ENCODE measurements around the gene LHFPL6.

Gene LHFPL6

GRCh38 chr13:39602614-39603366 lies at the start of gene LHFPL6:
Gene LHFPL6 (minus strand): TSS chr13:39603193.
- peak; percentile 74 to 81 for DNase-seq

- no peak for DNase-seq
These were observed 43.1 kb upstream of the LHFPL6 start for GRCh38 chr13:39646122-39646521.

GRCh38 chr13:39641645-39642044 lies 38.7 kb upstream of the LHFPL6 start:
- DNase-seq: no peak

- no peak for DNase-seq
These were observed 34.9 kb upstream of the LHFPL6 start for GRCh38 chr13:39637890-39638289.

GRCh38 chr13:39635564-39635963 lies 32.6 kb upstream of the LHFPL6 start:
- no peak for DNase-seq

GRCh38 chr13:39632994-39633393 lies 30.0 kb upstream of the LHFPL6 start:
- no peak for DNase-seq

- no peak for DNase-seq
These were observed 28.3 kb upstream of the LHFPL6 start for GRCh38 chr13:39631307-39631706.

- DNase-seq: no peak
These were observed 20.5 kb upstream of the LHFPL6 start for GRCh38 chr13:39623466-39623865.

- DNase-seq: no peak
These were observed 15.6 kb upstream of the LHFPL6 start for GRCh38 chr13:39618561-39618960.

GRCh38 chr13:39616087-39616694 lies 13.2 kb upstream of the LHFPL6 start:
- DNase-seq: peak; percentile 22 to 30

GRCh38 chr13:39612023-39612637 lies 9.1 kb upstream of the LHFPL6 start:
- DNase-seq: peak; percentile 62 to 72

GRCh38 chr13:39607876-39608275 lies 4.9 kb upstream of the LHFPL6 start:
- no peak for DNase-seq

GRCh38 chr13:39605677-39606320 lies 2.8 kb upstream of the LHFPL6 start:
- no peak for DNase-seq

- DNase-seq: no peak
These were observed 1.8 kb upstream of the LHFPL6 start for GRCh38 chr13:39604756-39605155.

- no peak for DNase-seq
These were observed 493 bp upstream of the LHFPL6 start for GRCh38 chr13:39603424-39603947.

GRCh38 chr13:39602277-39602613 lies 748 bp downstream of the LHFPL6 start:
- no peak for DNase-seq

- DNase-seq: no peak
These were observed 1.4 kb downstream of the LHFPL6 start for GRCh38 chr13:39601636-39602035.

GRCh38 chr13:39600766-39601165 lies 2.2 kb downstream of the LHFPL6 start:
- no peak for DNase-seq

GRCh38 chr13:39599842-39600241 lies 3.2 kb downstream of the LHFPL6 start:
- no peak for DNase-seq

GRCh38 chr13:39599012-39599411 lies 4.0 kb downstream of the LHFPL6 start:
- no peak for DNase-seq

GRCh38 chr13:39597838-39598237 lies 5.2 kb downstream of the LHFPL6 start:
- no peak for DNase-seq

GRCh38 chr13:39596685-39597084 lies 6.3 kb downstream of the LHFPL6 start:
- DNase-seq: no peak

- no peak for DNase-seq
These were observed 6.8 kb downstream of the LHFPL6 start for GRCh38 chr13:39596176-39596575.

Measured in stimulated activated CD4-positive, alpha-beta T cell treated with anti-CD3 and anti-CD28 coated beads, Interleukin-2, amount 100 ng/mL, for 24 hours (primary cell).